K562 (cell line): ENCODE results near the gene BSN. TPM values are rescaled to one million over a fixed set of nuclear protein-coding genes. Genes with fewer than 3 reads are reported as not detected.

ENCODE experiments used
- CTCFL ChIP-seq: IDR thresholded peaks from 2 replicates; pipeline ENCODE4 v1.6.1; 2011; ENCODE audit warnings: borderline replicate concordance, low read depth, mild to moderate bottlenecking, moderate library complexity, low read length; ENCODE audit not compliant: insufficient read depth, poor library complexity, severe bottlenecking
- EGR1 ChIP-seq: fragments of 450-650 bp; conservative IDR thresholded peaks from 2 replicates; pipeline ENCODE4 v1.6.1; 2017; ENCODE audit warnings: mild to moderate bottlenecking
- ELF4 ChIP-seq: fragments of 450-650 bp; formaldehyde crosslinking; IDR thresholded peaks from 2 replicates; pipeline ENCODE4 v1.4.0; 2022; ENCODE audit warnings: missing genetic modification characterization
- ETV5 ChIP-seq: sonication (generic); formaldehyde crosslinking; IDR thresholded peaks from 2 replicates; pipeline ENCODE4 v1.4.0; 2020; ENCODE audit warnings: low read depth, mild to moderate bottlenecking, missing genetic modification reagents
- MCM2 ChIP-seq: fragments of 450-650 bp; IDR thresholded peaks from 2 replicates; pipeline ENCODE4 v1.6.1; 2017; ENCODE audit warnings: low read depth, mild to moderate bottlenecking
- MCM7 ChIP-seq, 2 experiments: fragments of 450-650 bp; IDR thresholded peaks; 2 replicates each; pipeline ENCODE4 v1.6.1; 2016 to 2018
- NFYB ChIP-seq: IDR thresholded peaks from 2 replicates; pipeline ENCODE4 v1.6.1; 2011; ENCODE audit warnings: mild to moderate bottlenecking, moderate library complexity; ENCODE audit not compliant: insufficient read length; ENCODE audit errors: extremely low read depth
- POU5F1 ChIP-seq: fragments of 150-350 bp; IDR thresholded peaks from 2 replicates; pipeline ENCODE4 v1.6.1; 2014; ENCODE audit warnings: borderline replicate concordance, low read length, low read depth, mild to moderate bottlenecking; ENCODE audit not compliant: partially characterized antibody
- TAF15 ChIP-seq: fragments of 200-400 bp; formaldehyde crosslinking; IDR thresholded peaks from 2 replicates; pipeline ENCODE4 v1.6.1; 2017; ENCODE audit warnings: mild to moderate bottlenecking, low read depth, low read length, moderate library complexity
- ZNF324 ChIP-seq: fragments of 250-450 bp; sonication (Bioruptor Pico); IDR thresholded peaks from 2 replicates; pipeline ENCODE4 v1.4.0; 2020; ENCODE audit warnings: mild to moderate bottlenecking
- polyA plus RNA-seq, 8 experiments: library from polyadenylated mRNA; depleted of rRNA in 4 of 8; stranded (reverse) in 5 of 8; unstranded in 3 of 8; fragments of >200 nt; fragmentation: Nextera tagmentation in 2 of 8; fragmentation: Illumina TruSeq in 1 of 8; extraction: Ambion mirVana in 2 of 8; extraction: Trizol in 1 of 8; gene quantifications; 2 replicates each; pipeline versions ENCODE4 v1.2.1 to v1.2.3, GENCODE V29; 2011 to 2014; ENCODE audit warnings: inconsistent platforms in 1 of 8, missing spikeins in 1 of 8
- total RNA-seq, 7 experiments: library from RNA; depleted of rRNA in 6 of 7; stranded (reverse); fragments of >200 nt in 6 of 7; fragmentation: Illumina TruSeq in 2 of 7; extraction: Trizol in 2 of 7; gene quantifications; 2 replicates each; pipeline versions ENCODE4 v1.2.1 to v1.2.3, GENCODE V29; 2011 to 2021; ENCODE audit warnings: low replicate concordance in 1 of 7
- TF ChIP-seq, protein P1 (sequence below): fragments of 250-450 bp; sonication (Bioruptor Pico); IDR thresholded peaks from 2 replicates; pipeline ENCODE4 v1.5.0; 2021; ENCODE audit warnings: mild to moderate bottlenecking, moderate library complexity
- TF ChIP-seq, protein P2 (sequence below): fragments of 250-450 bp; sonication (Bioruptor Pico); IDR thresholded peaks from 2 replicates; pipeline ENCODE4 v1.5.0; 2020; ENCODE audit warnings: mild to moderate bottlenecking, borderline replicate concordance
- TF ChIP-seq, protein P3 (sequence below): sonication (generic); formaldehyde crosslinking; IDR thresholded peaks from 2 replicates; pipeline ENCODE4 v1.8.0; 2023; ENCODE audit warnings: missing genetic modification reagents, mild to moderate bottlenecking, borderline replicate concordance

BSN gene
- total and polyA plus RNA-seq, 9 of the 15 experiments (the other 6 are each of a cell fraction or from before 2014, with no cell fraction given) = 0.03 to 1.5 (median 0.29) TPM

DNA sequence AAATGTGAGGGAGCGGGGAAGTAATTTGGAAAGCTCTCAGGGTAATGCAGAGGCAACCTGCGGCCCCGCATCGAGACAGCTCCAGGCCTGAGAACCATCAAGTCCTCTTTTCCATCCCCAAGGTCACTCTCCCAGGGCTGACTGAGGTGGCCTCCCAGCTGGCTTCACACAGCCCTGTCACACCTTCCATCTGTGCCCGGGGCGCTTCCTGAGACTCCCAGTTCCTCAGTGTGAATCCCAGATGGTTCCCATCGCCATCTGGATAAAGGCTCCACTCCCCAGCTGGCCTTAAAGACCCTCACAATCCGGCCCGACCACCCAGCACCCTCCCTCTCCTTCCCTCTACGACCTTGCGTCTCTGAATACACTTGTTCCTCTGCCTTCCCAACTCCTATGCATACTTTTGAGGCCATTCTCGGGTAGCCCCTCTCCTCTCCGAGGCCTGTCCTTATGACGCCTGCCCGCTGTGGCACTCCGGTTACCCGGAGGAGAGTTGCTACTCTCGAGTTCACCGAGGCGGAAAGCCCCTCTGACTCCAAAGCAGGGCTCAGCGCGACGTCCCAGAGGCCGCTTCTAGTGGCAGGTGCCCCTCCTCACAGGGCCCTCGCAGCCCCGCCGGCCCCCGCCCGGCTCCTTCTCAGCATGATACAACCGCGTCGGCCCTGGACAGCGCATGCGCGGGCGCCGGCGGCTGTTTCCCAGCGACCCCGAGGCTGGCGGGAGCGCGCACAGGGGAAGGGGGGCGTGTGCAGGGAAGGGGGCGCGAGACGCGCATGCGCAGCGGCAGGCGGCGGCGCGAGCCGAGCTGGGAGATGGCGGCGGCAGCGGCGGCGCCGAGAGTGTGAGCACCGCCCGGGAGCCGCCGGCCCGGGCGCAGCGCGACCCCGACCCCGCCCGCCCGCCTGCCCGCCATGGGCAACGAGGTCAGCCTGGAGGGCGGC, at the start of gene BSN (continued):
- TF ChIP-seq, protein P1, sequence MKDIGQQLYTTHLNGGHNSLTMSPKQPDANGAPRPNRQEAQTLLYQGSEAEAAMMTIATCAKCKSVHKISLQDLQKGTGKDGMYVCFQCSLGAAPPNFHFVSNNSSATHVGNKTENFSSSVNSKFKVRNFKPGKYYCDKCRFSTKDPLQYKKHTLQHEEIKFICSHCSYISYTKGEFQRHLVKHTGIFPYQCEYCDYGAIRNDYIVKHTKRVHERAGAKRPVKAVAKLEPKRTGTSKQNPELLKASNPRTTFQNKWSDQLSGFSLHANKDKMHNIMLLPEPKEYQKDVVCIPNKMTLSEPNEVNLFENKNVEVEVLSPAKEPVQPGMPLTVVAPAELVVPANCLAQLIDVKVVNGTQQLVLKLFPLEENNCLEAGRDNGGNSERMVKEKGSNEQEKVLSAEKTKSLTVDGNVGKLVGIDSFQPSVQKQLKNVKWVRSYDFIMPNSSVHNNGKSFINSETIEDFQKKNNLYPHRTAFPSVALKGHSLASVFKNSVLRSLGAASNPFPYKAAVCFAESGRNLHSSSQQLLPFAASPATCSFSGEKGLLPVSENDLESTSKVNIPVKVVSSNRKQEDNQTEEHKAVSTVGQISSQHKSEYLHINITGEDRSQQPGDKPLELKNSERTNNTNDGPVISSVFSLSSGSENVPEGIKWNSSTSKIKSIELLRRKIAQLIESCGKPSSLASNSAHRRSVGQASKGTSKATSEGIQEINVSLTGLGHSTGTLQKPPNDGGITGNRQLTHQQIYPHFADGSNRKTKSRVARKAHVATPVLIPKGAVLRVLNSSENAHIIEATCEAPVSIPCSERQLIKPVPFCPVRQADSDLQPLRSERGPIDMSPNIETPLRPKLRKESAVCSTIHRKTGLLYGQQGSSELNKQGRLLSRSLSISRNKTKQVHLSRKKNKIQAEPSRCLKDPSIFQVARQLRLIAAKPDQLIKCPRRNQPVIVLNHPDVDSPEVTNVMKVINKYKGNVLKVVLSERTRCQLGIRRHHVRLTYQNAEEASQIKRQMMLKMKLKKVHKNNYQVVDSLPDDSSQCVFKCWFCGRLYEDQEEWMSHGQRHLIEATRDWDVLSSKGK (CRISPR knock-in tag) = no peak
- TF ChIP-seq, protein P2, sequence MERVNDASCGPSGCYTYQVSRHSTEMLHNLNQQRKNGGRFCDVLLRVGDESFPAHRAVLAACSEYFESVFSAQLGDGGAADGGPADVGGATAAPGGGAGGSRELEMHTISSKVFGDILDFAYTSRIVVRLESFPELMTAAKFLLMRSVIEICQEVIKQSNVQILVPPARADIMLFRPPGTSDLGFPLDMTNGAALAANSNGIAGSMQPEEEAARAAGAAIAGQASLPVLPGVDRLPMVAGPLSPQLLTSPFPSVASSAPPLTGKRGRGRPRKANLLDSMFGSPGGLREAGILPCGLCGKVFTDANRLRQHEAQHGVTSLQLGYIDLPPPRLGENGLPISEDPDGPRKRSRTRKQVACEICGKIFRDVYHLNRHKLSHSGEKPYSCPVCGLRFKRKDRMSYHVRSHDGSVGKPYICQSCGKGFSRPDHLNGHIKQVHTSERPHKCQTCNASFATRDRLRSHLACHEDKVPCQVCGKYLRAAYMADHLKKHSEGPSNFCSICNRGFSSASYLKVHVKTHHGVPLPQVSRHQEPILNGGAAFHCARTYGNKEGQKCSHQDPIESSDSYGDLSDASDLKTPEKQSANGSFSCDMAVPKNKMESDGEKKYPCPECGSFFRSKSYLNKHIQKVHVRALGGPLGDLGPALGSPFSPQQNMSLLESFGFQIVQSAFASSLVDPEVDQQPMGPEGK (CRISPR knock-in tag) = no peak
- TF ChIP-seq EGR1 (peak; percentile 26; the same call in 1 of the 2 replicates), POU5F1 (no peak), ZNF324 (CRISPR knock-in tag) (no peak), MCM2 (no peak), CTCFL (no peak), MCM7 (IDR thresholded peaks at IDR 0.05) (no peak), ETV5 (CRISPR knock-in tag) (no peak), ELF4 (CRISPR knock-in tag) (no peak), TAF15 (no peak), NFYB (no peak)
- TF ChIP-seq, protein P3, sequence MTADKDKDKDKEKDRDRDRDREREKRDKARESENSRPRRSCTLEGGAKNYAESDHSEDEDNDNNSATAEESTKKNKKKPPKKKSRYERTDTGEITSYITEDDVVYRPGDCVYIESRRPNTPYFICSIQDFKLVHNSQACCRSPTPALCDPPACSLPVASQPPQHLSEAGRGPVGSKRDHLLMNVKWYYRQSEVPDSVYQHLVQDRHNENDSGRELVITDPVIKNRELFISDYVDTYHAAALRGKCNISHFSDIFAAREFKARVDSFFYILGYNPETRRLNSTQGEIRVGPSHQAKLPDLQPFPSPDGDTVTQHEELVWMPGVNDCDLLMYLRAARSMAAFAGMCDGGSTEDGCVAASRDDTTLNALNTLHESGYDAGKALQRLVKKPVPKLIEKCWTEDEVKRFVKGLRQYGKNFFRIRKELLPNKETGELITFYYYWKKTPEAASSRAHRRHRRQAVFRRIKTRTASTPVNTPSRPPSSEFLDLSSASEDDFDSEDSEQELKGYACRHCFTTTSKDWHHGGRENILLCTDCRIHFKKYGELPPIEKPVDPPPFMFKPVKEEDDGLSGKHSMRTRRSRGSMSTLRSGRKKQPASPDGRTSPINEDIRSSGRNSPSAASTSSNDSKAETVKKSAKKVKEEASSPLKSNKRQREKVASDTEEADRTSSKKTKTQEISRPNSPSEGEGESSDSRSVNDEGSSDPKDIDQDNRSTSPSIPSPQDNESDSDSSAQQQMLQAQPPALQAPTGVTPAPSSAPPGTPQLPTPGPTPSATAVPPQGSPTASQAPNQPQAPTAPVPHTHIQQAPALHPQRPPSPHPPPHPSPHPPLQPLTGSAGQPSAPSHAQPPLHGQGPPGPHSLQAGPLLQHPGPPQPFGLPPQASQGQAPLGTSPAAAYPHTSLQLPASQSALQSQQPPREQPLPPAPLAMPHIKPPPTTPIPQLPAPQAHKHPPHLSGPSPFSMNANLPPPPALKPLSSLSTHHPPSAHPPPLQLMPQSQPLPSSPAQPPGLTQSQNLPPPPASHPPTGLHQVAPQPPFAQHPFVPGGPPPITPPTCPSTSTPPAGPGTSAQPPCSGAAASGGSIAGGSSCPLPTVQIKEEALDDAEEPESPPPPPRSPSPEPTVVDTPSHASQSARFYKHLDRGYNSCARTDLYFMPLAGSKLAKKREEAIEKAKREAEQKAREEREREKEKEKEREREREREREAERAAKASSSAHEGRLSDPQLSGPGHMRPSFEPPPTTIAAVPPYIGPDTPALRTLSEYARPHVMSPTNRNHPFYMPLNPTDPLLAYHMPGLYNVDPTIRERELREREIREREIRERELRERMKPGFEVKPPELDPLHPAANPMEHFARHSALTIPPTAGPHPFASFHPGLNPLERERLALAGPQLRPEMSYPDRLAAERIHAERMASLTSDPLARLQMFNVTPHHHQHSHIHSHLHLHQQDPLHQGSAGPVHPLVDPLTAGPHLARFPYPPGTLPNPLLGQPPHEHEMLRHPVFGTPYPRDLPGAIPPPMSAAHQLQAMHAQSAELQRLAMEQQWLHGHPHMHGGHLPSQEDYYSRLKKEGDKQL (CRISPR knock-in tag) = no peak
